Cardiac muscle cell (in vitro differentiated cells and primary cell): ENCODE measurements around the gene SLAIN1. TPM values are rescaled to one million over a fixed set of nuclear protein-coding genes. Genes with fewer than 3 reads are reported as not detected.

ENCODE experiments used
- DNase-seq, 2 donors: peaks; one replicate each; pipeline versions ENCODE4 v3.0.0 to v3.0.0-alpha.2; 2010 to 2017; ENCODE audit warnings: low read depth in 1 of 2, low spot score in 1 of 2
- H3K27ac ChIP-seq: fragments of 200-600 bp; sonication (generic); 2 replicates; pipeline ENCODE4 v1.5.1; 2016
- H3K27me3 ChIP-seq: fragments of 200-600 bp; sonication (generic); 2 replicates; pipeline ENCODE4 v1.6.0; 2016; ENCODE audit warnings: control low read depth
- H3K36me3 ChIP-seq: fragments of 200-600 bp; sonication (generic); 2 replicates; pipeline ENCODE4 v1.5.1; 2016; ENCODE audit warnings: control low read depth
- H3K4me1 ChIP-seq: fragments of 200-600 bp; sonication (generic); 2 replicates; pipeline ENCODE4 v1.8.1; 2017; ENCODE audit warnings: low read depth, mild to moderate bottlenecking, mixed run types
- H3K4me3 ChIP-seq: fragments of 200-600 bp; sonication (generic); 2 replicates; pipeline ENCODE4 v1.5.1; 2016; ENCODE audit warnings: mild to moderate bottlenecking
- H3K9me3 ChIP-seq: fragments of 200-600 bp; sonication (generic); 2 replicates; pipeline ENCODE4 v1.5.1; 2017; ENCODE audit warnings: low read depth, mild to moderate bottlenecking, control low read depth
- polyA plus RNA-seq: library from polyadenylated mRNA; unstranded; fragments of >200 nt; fragmentation: Nextera tagmentation; extraction: Ambion mirVana; gene quantifications from 2 replicates; pipeline ENCODE4 v1.2.1, GENCODE V29; 2016
- total RNA-seq: library from RNA; depleted of rRNA; stranded (reverse); fragments of >200 nt; gene quantifications from 2 replicates; pipeline ENCODE4 v1.2.3, GENCODE V29; 2016
- TF ChIP-seq, protein P1 (sequence below): IDR thresholded peaks from 2 replicates; pipeline ENCODE4 v1.5.1; 2012; ENCODE audit warnings: low read depth, mild to moderate bottlenecking, low read length

SLAIN1 gene
- total and polyA plus RNA-seq, 2 experiments from 2014 or later = 21.2 to 21.6 TPM

DNA sequence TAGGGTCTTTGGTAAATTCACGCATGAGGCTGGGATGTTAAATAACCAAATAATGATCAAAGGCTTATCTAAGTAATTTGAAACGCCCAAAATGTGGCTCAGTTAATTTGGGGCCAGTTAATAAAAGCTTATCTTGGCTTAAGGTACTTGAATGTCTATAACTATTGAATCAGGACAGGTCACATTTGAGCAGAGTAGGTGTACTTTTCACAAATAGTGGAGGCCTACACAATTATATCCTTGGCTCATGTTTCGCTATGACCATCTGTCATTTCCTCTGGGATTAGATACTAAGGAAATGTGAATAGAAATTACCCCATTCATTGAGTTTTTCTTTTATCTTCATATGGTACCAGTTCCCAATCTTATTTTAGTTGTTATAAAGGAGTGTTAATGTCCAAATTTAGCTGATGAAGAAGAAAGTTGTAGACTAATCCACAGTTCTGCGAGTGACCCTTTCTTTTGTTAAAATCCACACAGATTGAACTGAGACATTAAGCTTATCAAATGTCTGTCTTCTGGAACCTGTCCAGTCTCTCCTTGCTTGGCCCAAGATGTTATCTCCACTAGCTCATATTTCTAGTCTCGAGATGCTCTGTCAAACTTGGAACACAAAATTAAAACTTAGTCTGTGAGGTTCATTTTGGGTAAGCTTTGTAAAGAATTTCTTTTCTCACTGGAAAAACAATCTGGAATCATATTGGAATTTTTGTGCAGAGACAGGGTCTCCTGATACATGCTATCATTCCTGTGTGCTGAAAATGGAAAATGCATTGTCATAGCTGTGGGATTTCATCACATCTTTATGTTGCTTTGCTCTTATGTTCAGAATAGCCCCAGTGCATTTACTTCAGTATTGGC lies 31.0 kb downstream of the SLAIN1 start:
- Histone ChIP-seq H3K36me3 (peaks cover 2% of the 10 kb centered on the region), H3K9me3 (no peaks in the 10 kb centered on the region), H3K27me3 (no peaks in the 10 kb centered on the region), H3K4me3 (no peak overlapping the region), H3K4me1 (peaks cover 4% of the 10 kb centered on the region), H3K27ac (no peak overlapping the region)
- TF ChIP-seq, protein P1, sequence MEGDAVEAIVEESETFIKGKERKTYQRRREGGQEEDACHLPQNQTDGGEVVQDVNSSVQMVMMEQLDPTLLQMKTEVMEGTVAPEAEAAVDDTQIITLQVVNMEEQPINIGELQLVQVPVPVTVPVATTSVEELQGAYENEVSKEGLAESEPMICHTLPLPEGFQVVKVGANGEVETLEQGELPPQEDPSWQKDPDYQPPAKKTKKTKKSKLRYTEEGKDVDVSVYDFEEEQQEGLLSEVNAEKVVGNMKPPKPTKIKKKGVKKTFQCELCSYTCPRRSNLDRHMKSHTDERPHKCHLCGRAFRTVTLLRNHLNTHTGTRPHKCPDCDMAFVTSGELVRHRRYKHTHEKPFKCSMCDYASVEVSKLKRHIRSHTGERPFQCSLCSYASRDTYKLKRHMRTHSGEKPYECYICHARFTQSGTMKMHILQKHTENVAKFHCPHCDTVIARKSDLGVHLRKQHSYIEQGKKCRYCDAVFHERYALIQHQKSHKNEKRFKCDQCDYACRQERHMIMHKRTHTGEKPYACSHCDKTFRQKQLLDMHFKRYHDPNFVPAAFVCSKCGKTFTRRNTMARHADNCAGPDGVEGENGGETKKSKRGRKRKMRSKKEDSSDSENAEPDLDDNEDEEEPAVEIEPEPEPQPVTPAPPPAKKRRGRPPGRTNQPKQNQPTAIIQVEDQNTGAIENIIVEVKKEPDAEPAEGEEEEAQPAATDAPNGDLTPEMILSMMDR = no peak
- peak in 1 of 2 donors; percentile 2 for DNase-seq

DNA sequence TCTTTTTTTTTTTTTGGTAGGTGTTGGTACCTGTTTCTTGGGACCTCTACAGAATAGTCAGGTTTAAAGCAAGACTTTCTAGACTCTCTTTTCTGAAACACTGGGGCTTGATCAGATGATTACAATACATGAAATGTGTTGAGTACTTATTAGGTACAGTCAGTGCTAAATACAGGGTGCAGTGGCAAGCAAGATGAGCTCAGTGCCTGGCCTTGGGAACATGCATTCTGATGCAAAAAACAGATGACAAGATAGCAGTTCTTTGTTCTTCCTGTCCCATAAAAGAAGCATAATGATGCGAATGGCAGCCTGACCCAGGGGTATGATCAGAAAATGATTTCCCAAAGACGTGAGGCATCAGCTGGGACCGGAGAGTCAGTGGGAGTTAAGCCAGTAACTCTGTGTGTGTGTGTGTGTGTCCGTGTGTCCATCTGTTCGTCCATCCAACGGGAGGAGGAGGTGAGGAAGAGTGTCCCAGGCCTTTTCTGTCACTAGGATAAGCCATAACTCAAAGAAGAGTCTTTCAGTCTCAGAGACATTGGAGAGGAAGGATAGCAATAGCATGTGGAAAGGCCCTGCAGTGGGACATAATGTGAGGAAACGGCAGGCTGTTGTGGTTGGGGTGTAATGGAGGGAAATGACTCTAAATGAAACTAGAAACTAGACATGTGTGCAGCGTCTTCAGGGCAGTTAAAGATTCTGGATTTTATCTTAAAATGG lies 32.2 kb downstream of the SLAIN1 start:
- H3K27me3 ChIP-seq = no peaks in the 10 kb centered on the region
- H3K4me3 ChIP-seq = no peak overlapping the region
- H3K27ac ChIP-seq = no peak overlapping the region
- no peak for DNase-seq
- H3K36me3 ChIP-seq = peaks cover 2% of the 10 kb centered on the region
- TF ChIP-seq, protein P1 = no peak
- H3K4me1 ChIP-seq = peaks cover 4% of the 10 kb centered on the region
- no peaks in the 10 kb centered on the region for H3K9me3 ChIP-seq

DNA sequence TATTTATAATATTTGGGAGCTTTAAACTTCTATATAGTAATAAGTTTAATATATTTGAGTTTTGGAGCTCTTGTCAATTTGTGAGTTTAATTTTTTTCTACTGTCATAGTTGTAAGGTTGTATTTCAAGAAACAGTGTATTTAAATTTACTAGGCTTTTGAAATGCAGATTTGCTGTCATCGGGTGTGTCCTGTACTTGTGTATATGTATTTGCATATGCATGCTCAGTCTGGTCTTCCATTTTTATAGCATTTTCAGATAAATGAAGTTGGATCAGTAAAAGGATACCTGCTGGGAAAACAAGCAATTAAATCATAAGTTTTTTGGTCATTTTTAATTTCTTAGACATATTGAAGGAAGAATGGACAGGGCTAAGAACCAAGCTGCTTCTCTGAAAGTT lies 33.1 kb downstream of the SLAIN1 start:
- Histone ChIP-seq H3K36me3 (no peaks in the 10 kb centered on the region), H3K27ac (no peak overlapping the region), H3K4me3 (no peak overlapping the region), H3K27me3 (no peaks in the 10 kb centered on the region), H3K9me3 (no peaks in the 10 kb centered on the region), H3K4me1 (peaks cover 4% of the 10 kb centered on the region)
- no peak for DNase-seq
- TF ChIP-seq, protein P1 = no peak

DNA sequence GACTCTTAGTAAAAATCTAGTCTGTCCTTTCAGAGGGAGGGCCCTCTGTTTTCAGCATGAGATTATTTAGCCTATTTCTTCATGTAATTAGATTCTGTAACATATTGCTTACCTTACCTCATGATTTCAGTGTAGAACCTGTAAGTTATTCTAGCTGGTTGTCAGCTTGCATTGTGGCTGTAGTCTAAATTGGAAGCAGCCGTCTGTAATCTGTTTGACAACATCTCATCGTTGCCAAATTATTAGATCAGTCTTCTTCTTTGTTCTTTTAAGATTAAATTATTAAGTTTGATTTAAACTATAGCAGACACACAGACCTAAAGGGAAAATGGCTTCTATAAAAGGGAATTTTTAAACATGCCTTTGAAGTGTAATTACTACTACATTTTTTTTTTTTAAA lies 34.8 kb downstream of the SLAIN1 start:
- Histone ChIP-seq H3K9me3 (no peaks in the 10 kb centered on the region), H3K27ac (no peak overlapping the region), H3K4me3 (no peak overlapping the region), H3K27me3 (no peaks in the 10 kb centered on the region), H3K4me1 (peaks cover 4% of the 10 kb centered on the region), H3K36me3 (no peaks in the 10 kb centered on the region)
- TF ChIP-seq, protein P1 = no peak
- DNase-seq = no peak

DNA sequence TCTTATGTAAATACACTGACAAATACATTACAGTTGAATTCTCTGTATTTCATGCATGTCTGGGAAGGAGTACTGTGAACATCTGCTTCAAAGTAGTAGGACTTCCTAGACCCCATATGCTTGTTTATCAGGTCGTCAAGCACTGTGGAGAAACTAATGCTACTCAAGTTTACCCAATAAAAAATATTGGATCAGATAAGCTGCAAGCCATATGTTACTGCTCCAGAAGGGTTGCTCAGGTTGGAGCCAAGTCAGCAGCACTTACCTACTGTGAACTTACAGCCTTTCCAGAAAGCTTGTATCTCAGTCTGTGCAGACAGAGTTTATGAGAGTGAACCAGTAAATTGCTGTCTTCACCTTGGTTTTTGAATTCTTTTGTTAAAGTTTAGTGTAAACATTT lies 36.2 kb downstream of the SLAIN1 start:
- H3K36me3 ChIP-seq = no peaks in the 10 kb centered on the region
- TF ChIP-seq, protein P1 = no peak
- H3K27me3 ChIP-seq = no peaks in the 10 kb centered on the region
- no peak overlapping the region for H3K27ac ChIP-seq
- peaks cover 4% of the 10 kb centered on the region for H3K4me1 ChIP-seq
- H3K9me3 ChIP-seq = no peaks in the 10 kb centered on the region
- no peak overlapping the region for H3K4me3 ChIP-seq
- DNase-seq = no peak
